ENCODE data around the gene NECTIN1.
"Not testable (repeated sequence)": the region's sequence is repeated elsewhere in the genome, so short reads cannot be mapped to it uniquely, and the experiment has no call there.

NECTIN1 gene

GRCh38 chr11:119615882-119616196 is 113.2 kb downstream of the NECTIN1 start:
- DNase-seq (ENCODE audit: low read depth): no peak

GRCh38 chr11:119615003-119615881 is 113.8 kb downstream of the NECTIN1 start:
- no peak for DNase-seq (ENCODE audit: low read depth)

- no peak for DNase-seq (ENCODE audit: low read depth)
These were observed 114.6 kb downstream of the NECTIN1 start for GRCh38 chr11:119614222-119615002.

- DNase-seq (ENCODE audit: low read depth): no peak
These were observed 116.2 kb downstream of the NECTIN1 start for GRCh38 chr11:119612814-119613213.

GRCh38 chr11:119610836-119611426 is 118.1 kb downstream of the NECTIN1 start:
- DNase-seq (ENCODE audit: low read depth): no peak

GRCh38 chr11:119608781-119609180 is 120.2 kb downstream of the NECTIN1 start:
- DNase-seq (ENCODE audit: low read depth): no peak

- DNase-seq (ENCODE audit: low read depth): no peak
These were observed 120.8 kb downstream of the NECTIN1 start for GRCh38 chr11:119608201-119608600.

GRCh38 chr11:119607726-119608125 is 121.3 kb downstream of the NECTIN1 start:
- DNase-seq (ENCODE audit: low read depth): no peak

GRCh38 chr11:119605137-119605665 is 123.8 kb downstream of the NECTIN1 start:
- DNase-seq (ENCODE audit: low read depth): no peak

- DNase-seq (ENCODE audit: low read depth): no peak
These were observed 126.1 kb downstream of the NECTIN1 start for GRCh38 chr11:119602745-119603373.

- no peak for DNase-seq (ENCODE audit: low read depth)
These were observed 129.0 kb downstream of the NECTIN1 start for GRCh38 chr11:119599864-119600541.

GRCh38 chr11:119595941-119596340 is 133.1 kb downstream of the NECTIN1 start:
- DNase-seq (ENCODE audit: low read depth): not testable (repeated sequence)

- no peak for DNase-seq (ENCODE audit: low read depth)
These were observed 134.3 kb downstream of the NECTIN1 start for GRCh38 chr11:119594639-119595249.

- no peak for DNase-seq (ENCODE audit: low read depth)
These were observed 135.7 kb downstream of the NECTIN1 start for GRCh38 chr11:119593346-119593745.

- no peak for DNase-seq (ENCODE audit: low read depth)
These were observed 136.4 kb downstream of the NECTIN1 start for GRCh38 chr11:119592642-119593041.

- no peak for DNase-seq (ENCODE audit: low read depth)
These were observed 137.1 kb downstream of the NECTIN1 start for GRCh38 chr11:119591836-119592310.

- DNase-seq (ENCODE audit: low read depth): no peak
These were observed 138.2 kb downstream of the NECTIN1 start for GRCh38 chr11:119590651-119591351.

- DNase-seq (ENCODE audit: low read depth): no peak
These were observed 140.0 kb downstream of the NECTIN1 start for GRCh38 chr11:119589001-119589400.
